ENCODE results near the gene PAPLN.

The PAPLN gene

GRCh38 chr14:73248108-73248868, 11.0 kb downstream of the PAPLN start:
- DNase-seq, result no peak

- no peak for DNase-seq
Observed at GRCh38 chr14:73249108-73249507, 11.8 kb downstream of the PAPLN start.

- no peak for DNase-seq
Observed at GRCh38 chr14:73249564-73250316, 12.4 kb downstream of the PAPLN start.

GRCh38 chr14:73250317-73250713, 13.0 kb downstream of the PAPLN start:
- no peak for DNase-seq

GRCh38 chr14:73250781-73251500, 13.6 kb downstream of the PAPLN start:
- DNase-seq, result no peak

GRCh38 chr14:73251516-73252215, 14.4 kb downstream of the PAPLN start:
- no peak for DNase-seq

- no peak for DNase-seq
Observed at GRCh38 chr14:73252491-73253322, 15.4 kb downstream of the PAPLN start.

- DNase-seq, result no peak
Observed at GRCh38 chr14:73253323-73253610, 16.0 kb downstream of the PAPLN start.

- no peak for DNase-seq
Observed at GRCh38 chr14:73253721-73254120, 16.4 kb downstream of the PAPLN start.

- DNase-seq, result no peak
Observed at GRCh38 chr14:73254247-73255004, 17.1 kb downstream of the PAPLN start.

GRCh38 chr14:73255005-73255400, 17.7 kb downstream of the PAPLN start:
- DNase-seq, result no peak

GRCh38 chr14:73255693-73256225, 18.5 kb downstream of the PAPLN start:
- DNase-seq, result no peak

- DNase-seq, result no peak
Observed at GRCh38 chr14:73258076-73258475, 20.8 kb downstream of the PAPLN start.

GRCh38 chr14:73258845-73259611, 21.7 kb downstream of the PAPLN start:
- no peak for DNase-seq

- no peak for DNase-seq
Observed at GRCh38 chr14:73259837-73260236, 22.5 kb downstream of the PAPLN start.

GRCh38 chr14:73260574-73260973, 23.3 kb downstream of the PAPLN start:
- no peak for DNase-seq

GRCh38 chr14:73261075-73261474, 23.8 kb downstream of the PAPLN start:
- DNase-seq, result no peak

GRCh38 chr14:73261520-73262426, 24.5 kb downstream of the PAPLN start:
- DNase-seq, result no peak

GRCh38 chr14:73262427-73263183, 25.3 kb downstream of the PAPLN start:
- no peak for DNase-seq

Measured in stimulated activated CD4-positive, alpha-beta T cell treated with anti-CD3 and anti-CD28 coated beads, Interleukin-4, amount 100 ng/mL, for 24 hours (primary cell).